D721Med (cell line): ENCODE measurements around the gene LCN9.

Experiments
- DNase-seq: peaks from one replicate; pipeline ENCODE4 v3.0.0; 2011; ENCODE audit warnings: low spot score; ENCODE audit not compliant: insufficient read length
- FAIRE-seq: peaks from 2 replicates; lab custom pipeline; 2011; peaks lifted over from hg19 to GRCh38; lab: Jason Lieb, UNC
- TF ChIP-seq, protein P1 (sequence below): IDR thresholded peaks from 2 replicates; pipeline ENCODE4 v1.5.1; 2012; ENCODE audit warnings: mild to moderate bottlenecking, control low read depth; ENCODE audit not compliant: insufficient read depth; ENCODE audit errors: missing control alignments

Gene LCN9

DNA sequence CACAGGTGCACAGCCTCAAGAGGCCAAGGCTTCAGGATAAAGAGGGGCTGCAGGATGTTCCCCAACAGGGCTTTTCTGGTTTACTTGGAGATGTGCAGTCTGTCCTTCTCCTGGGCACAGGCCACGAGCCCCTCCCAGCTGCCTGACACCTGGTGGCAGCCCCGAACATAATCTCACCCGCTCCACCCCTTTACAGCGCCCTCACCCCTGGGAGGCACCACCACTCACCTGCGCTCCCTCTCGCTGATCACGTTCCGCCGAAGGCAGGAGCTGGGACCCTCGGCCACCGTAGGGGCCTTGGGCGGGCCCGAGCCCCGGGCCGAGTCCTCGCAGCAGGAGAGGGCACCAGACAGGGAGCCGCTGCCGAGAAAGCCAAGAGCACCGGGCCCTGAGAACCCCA, 35.7 kb downstream of the LCN9 start:
- no peak for FAIRE-seq
- TF ChIP-seq, protein P1, sequence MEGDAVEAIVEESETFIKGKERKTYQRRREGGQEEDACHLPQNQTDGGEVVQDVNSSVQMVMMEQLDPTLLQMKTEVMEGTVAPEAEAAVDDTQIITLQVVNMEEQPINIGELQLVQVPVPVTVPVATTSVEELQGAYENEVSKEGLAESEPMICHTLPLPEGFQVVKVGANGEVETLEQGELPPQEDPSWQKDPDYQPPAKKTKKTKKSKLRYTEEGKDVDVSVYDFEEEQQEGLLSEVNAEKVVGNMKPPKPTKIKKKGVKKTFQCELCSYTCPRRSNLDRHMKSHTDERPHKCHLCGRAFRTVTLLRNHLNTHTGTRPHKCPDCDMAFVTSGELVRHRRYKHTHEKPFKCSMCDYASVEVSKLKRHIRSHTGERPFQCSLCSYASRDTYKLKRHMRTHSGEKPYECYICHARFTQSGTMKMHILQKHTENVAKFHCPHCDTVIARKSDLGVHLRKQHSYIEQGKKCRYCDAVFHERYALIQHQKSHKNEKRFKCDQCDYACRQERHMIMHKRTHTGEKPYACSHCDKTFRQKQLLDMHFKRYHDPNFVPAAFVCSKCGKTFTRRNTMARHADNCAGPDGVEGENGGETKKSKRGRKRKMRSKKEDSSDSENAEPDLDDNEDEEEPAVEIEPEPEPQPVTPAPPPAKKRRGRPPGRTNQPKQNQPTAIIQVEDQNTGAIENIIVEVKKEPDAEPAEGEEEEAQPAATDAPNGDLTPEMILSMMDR = no peak
- DNase-seq = no peak

- FAIRE-seq (no peak), DNase-seq (no peak)
- TF ChIP-seq, protein P1 = no peak
Observed at GRCh38 chr9:135699440-135699839, 36.3 kb downstream of the LCN9 start, which contains the start of gene SOHLH1. SOHLH1 (minus strand) TSS chr9:135699481; CDS start chr9:135699467, 14 bp downstream.

- TF ChIP-seq, protein P1 = no peak
- no peak for FAIRE-seq
Observed at GRCh38 chr9:135700525-135700924, 37.4 kb downstream of the LCN9 start.

GRCh38 chr9:135701067-135701958, 38.2 kb downstream of the LCN9 start:
- DNase-seq = no peak
- TF ChIP-seq, protein P1 = no peak
- no peak for FAIRE-seq

More at GRCh38 chr9:135700525-135700924, 37.4 kb downstream of the LCN9 start:
- no peak for DNase-seq

- FAIRE-seq (no peak), DNase-seq (peak; percentile 99)
- TF ChIP-seq, protein P1 = peak; percentile 65
Observed at GRCh38 chr9:135701959-135702721, 39.0 kb downstream of the LCN9 start, which contains the start of gene KCNT1. KCNT1 (plus strand) TSS chr9:135702185; CDS start chr9:135702259, 74 bp downstream.

- FAIRE-seq (no peak), DNase-seq (no peak)
- TF ChIP-seq, protein P1 = no peak
Observed at GRCh38 chr9:135703726-135704125, 40.6 kb downstream of the LCN9 start.
